Measurements from ENCODE around the gene PIK3CG.

GRCh38 chr7:106871793-106872571 lies 6.9 kb downstream of the PIK3CG start:
- no peak for TF ChIP-seq CTCF (IDR thresholded peaks at IDR 0.05)
- no peak for TF ChIP-seq EP300 (IDR thresholded peaks at IDR 0.05)

Data from tibial nerve (tissue), 4 donors.